Testis (tissue), 3 donors: ENCODE data around the gene ATG7. TPM values are rescaled to one million over a fixed set of nuclear protein-coding genes. Genes with fewer than 3 reads are reported as not detected.

Experiments
- DNase-seq: peaks from one replicate; pipeline ENCODE4 v3.0.0-alpha.2; 2019
- H3K27ac ChIP-seq, 2 donors: fragments of 200-600 bp; sonication (generic); one replicate each; pipeline ENCODE4 v1.5.1; 2019
- H3K27me3 ChIP-seq: fragments of 200-600 bp; sonication (generic); one replicate; pipeline ENCODE4 v1.5.1; 2019
- H3K36me3 ChIP-seq: fragments of 200-600 bp; sonication (generic); one replicate; pipeline ENCODE4 v1.5.1; 2017; ENCODE audit warnings: low read depth; ENCODE audit errors: missing control alignments
- H3K4me1 ChIP-seq: fragments of 200-600 bp; sonication (generic); one replicate; pipeline ENCODE4 v1.5.1; 2019
- H3K4me3 ChIP-seq, 2 donors: fragments of 200-600 bp; sonication (generic); one replicate each; pipeline ENCODE4 v1.5.1; 2017 to 2019
- H3K9me3 ChIP-seq: fragments of 200-600 bp; sonication (generic); one replicate; pipeline ENCODE4 v1.5.1; 2017
- CTCF ChIP-seq, 3 experiments: fragments of 450-650 bp in 2 of 3; fragments of 200-600 bp in 1 of 3; sonication (generic) in 1 of 3; IDR thresholded peaks; one replicate each; pipeline ENCODE4 v1.5.1; 2016 to 2019; ENCODE audit warnings: antibody characterized with exemption in 3 of 3, mild to moderate bottlenecking in 2 of 3, moderate library complexity in 1 of 3
- POLR2A ChIP-seq: fragments of 450-650 bp; IDR thresholded peaks from one replicate; pipeline ENCODE4 v1.6.1; 2017; ENCODE audit warnings: antibody characterized with exemption, mild to moderate bottlenecking, moderate library complexity
- WGBS, 2 donors: methylation state at CpG; one replicate each; pipeline ENCODE4 v1.1.5; 2018; 5-methylcytosine and 5-hydroxymethylcytosine counted together
- intact Hi-C: fragments of 100-400 bp; cut with DNase I; formaldehyde crosslinking; loops from one replicate; pipeline ENCODE4 v1.15.1; 2023; ENCODE audit warnings: low total_unique reads
- polyA plus RNA-seq: library from polyadenylated mRNA; stranded (reverse); fragments of 350-450 nt; fragmentation: Illumina TruSeq; extraction: RNeasy Lipid Tissue Mini Kit (QIAGEN cat#74804); gene quantifications from one replicate; pipeline ENCODE4 v1.2.3, GENCODE V29; 2014; ENCODE audit warnings: low read depth, low replicate concordance; ENCODE audit not compliant: insufficient read depth
- total RNA-seq, 2 donors: library from RNA; depleted of rRNA; stranded (reverse); fragments of >200 nt; gene quantifications; one replicate each; pipeline ENCODE4 v1.2.3, GENCODE V29; 2016

ATG7 gene
- total and polyA plus RNA-seq, 3 donors from 2014 or later: 52.9 to 95.4 (median 86.0) TPM

- 91 to 92% methylated on average over 2 of the region's 2 CpGs for WGBS, 2 donors
- H3K36me3 ChIP-seq: no peaks in the 10 kb centered on the region
Observed at GRCh38 chr3:11364181-11364580, 92.0 kb downstream of the ATG7 start.

GRCh38 chr3:11367143-11367693, 95.0 kb downstream of the ATG7 start:
- no peak overlapping the region for H3K4me3 ChIP-seq
- intact Hi-C loops: no loop called here
- H3K27ac ChIP-seq: peak overlapping the region; percentile 67 to 72
- 2 to 7% methylated on average over 2 of the region's 2 CpGs for WGBS, 2 donors
- DNase-seq: peak; percentile 66
- H3K27me3 ChIP-seq: no peaks in the 10 kb centered on the region
- no peaks in the 10 kb centered on the region for H3K36me3 ChIP-seq
- no peaks in the 10 kb centered on the region for H3K9me3 ChIP-seq
- H3K4me1 ChIP-seq: peaks cover 48% of the 10 kb centered on the region
- TF ChIP-seq CTCF (IDR thresholded peaks at IDR 0.05): no peak
- no peak for TF ChIP-seq POLR2A

More at GRCh38 chr3:11364181-11364580, 92.0 kb downstream of the ATG7 start:
- TF ChIP-seq POLR2A (no peak), CTCF (IDR thresholded peaks at IDR 0.05) (no peak)
- DNase-seq: no peak
- Histone ChIP-seq H3K4me1 (peaks cover 25% of the 10 kb centered on the region), H3K27ac (no peak overlapping the region), H3K27me3 (no peaks in the 10 kb centered on the region), H3K4me3 (no peak overlapping the region), H3K9me3 (no peaks in the 10 kb centered on the region)
- intact Hi-C loops: no loop called here

- TF ChIP-seq POLR2A (no peak), CTCF (IDR thresholded peaks at IDR 0.05) (no peak)
- peak; percentile 36 for DNase-seq
- no peaks in the 10 kb centered on the region for H3K36me3 ChIP-seq
- intact Hi-C loops: loop anchor here (10.0 kb wide), 1 partner anchor 435 kb away; no protein-coding TSS in a partner anchor
- H3K4me3 ChIP-seq: no peak overlapping the region
- peaks cover 48% of the 10 kb centered on the region for H3K4me1 ChIP-seq
- H3K9me3 ChIP-seq: no peaks in the 10 kb centered on the region
- H3K27ac ChIP-seq: peak overlapping the region in 1 of 2 donors; percentile 15
- 59 to 64% methylated on average over 3 of the region's 3 CpGs for WGBS, 2 donors
- no peaks in the 10 kb centered on the region for H3K27me3 ChIP-seq
Observed at GRCh38 chr3:11370191-11370590, 98.0 kb downstream of the ATG7 start.

GRCh38 chr3:11370966-11371365, 98.8 kb downstream of the ATG7 start:
- 73 to 79% methylated on average over 4 of the region's 4 CpGs for WGBS, 2 donors
- no peak overlapping the region for H3K4me3 ChIP-seq
- peaks cover 48% of the 10 kb centered on the region for H3K4me1 ChIP-seq
- DNase-seq: no peak
- H3K36me3 ChIP-seq: no peaks in the 10 kb centered on the region
- no peaks in the 10 kb centered on the region for H3K9me3 ChIP-seq
- H3K27ac ChIP-seq: peak overlapping the region in 1 of 2 donors; percentile 15
- intact Hi-C loops: loop anchor here (10.0 kb wide), 1 partner anchor 434 kb away; no protein-coding TSS in a partner anchor
- H3K27me3 ChIP-seq: no peaks in the 10 kb centered on the region
- no peak for TF ChIP-seq POLR2A
- no peak for TF ChIP-seq CTCF (IDR thresholded peaks at IDR 0.05)

GRCh38 chr3:11371747-11372146, 99.5 kb downstream of the ATG7 start:
- 62 to 63% methylated on average over 7 to 10 of the region's 10 CpGs for WGBS, 2 donors
- Histone ChIP-seq H3K9me3 (no peaks in the 10 kb centered on the region), H3K4me3 (no peak overlapping the region), H3K4me1 (peaks cover 41% of the 10 kb centered on the region), H3K27me3 (no peaks in the 10 kb centered on the region), H3K36me3 (no peaks in the 10 kb centered on the region), H3K27ac (peak overlapping the region in 1 of 2 donors; percentile 7)
- TF ChIP-seq CTCF (IDR thresholded peaks at IDR 0.05) (no peak), POLR2A (no peak)
- intact Hi-C loops: loop anchor here (10.0 kb wide), 1 partner anchor 433 kb away; no protein-coding TSS in a partner anchor
- DNase-seq: peak; percentile 48
